ENCODE measurements around the gene MAGOHB. TPM values are rescaled to one million over a fixed set of nuclear protein-coding genes. Genes with fewer than 3 reads are reported as not detected.

MAGOHB gene
- total RNA-seq, 4 donors from 2014 or later, result 9.5 to 61.3 (median 16.9) TPM

DNA sequence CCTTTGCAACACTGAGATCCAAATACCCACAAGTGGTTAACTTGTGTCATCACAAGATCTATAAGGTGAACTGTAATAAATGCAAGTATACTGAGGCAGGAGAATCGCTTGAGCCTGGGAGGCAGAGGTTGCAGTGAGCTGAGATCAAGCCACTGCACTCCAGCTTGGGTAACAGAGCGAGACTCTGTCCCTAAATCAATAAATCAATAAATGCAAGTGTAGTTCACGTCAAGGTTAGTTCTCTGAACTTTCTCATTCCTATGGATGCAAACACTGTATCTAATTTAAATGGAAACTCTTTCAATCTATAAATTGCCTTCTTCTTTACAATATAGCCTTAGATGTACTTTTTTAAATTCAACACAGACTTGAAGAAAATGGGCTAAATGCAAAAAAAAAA is 3.2 kb downstream of the MAGOHB start:
- no peak overlapping the region for H3K4me3 ChIP-seq (ENCODE audit: low read depth, poor library complexity, severe bottlenecking)
- no peak for DNase-seq (ENCODE audit: low spot score in 2 of 2)
- intact Hi-C loops (cut with DNase I; ENCODE audit: low total_unique reads), result no loop called here
- TF ChIP-seq POLR2A (IDR thresholded peaks at IDR 0.05), result no peak
- TF ChIP-seq, protein P1, sequence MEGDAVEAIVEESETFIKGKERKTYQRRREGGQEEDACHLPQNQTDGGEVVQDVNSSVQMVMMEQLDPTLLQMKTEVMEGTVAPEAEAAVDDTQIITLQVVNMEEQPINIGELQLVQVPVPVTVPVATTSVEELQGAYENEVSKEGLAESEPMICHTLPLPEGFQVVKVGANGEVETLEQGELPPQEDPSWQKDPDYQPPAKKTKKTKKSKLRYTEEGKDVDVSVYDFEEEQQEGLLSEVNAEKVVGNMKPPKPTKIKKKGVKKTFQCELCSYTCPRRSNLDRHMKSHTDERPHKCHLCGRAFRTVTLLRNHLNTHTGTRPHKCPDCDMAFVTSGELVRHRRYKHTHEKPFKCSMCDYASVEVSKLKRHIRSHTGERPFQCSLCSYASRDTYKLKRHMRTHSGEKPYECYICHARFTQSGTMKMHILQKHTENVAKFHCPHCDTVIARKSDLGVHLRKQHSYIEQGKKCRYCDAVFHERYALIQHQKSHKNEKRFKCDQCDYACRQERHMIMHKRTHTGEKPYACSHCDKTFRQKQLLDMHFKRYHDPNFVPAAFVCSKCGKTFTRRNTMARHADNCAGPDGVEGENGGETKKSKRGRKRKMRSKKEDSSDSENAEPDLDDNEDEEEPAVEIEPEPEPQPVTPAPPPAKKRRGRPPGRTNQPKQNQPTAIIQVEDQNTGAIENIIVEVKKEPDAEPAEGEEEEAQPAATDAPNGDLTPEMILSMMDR (IDR thresholded peaks at IDR 0.05), result no peak
- 87% methylated on average over 3 of the region's 3 CpGs for WGBS, 2 donors

GRCh38 chr12:10607885-10608458 is 5.4 kb downstream of the MAGOHB start:
- WGBS, 2 donors, result 79 to 88% methylated on average over 3 of the region's 3 CpGs
- no peak for DNase-seq (ENCODE audit: low spot score in 2 of 2)
- no peak overlapping the region for H3K4me3 ChIP-seq (ENCODE audit: low read depth, poor library complexity, severe bottlenecking)
- intact Hi-C loops (cut with DNase I; ENCODE audit: low total_unique reads), result no loop called here
- TF ChIP-seq, protein P1 (IDR thresholded peaks at IDR 0.05), result no peak
- no peak for TF ChIP-seq POLR2A (IDR thresholded peaks at IDR 0.05)

GRCh38 chr12:10601860-10602259 is 11.5 kb downstream of the MAGOHB start:
- intact Hi-C loops (cut with DNase I; ENCODE audit: low total_unique reads), result no loop called here
- H3K4me3 ChIP-seq (ENCODE audit: low read depth, poor library complexity, severe bottlenecking), result no peak overlapping the region
- TF ChIP-seq POLR2A (IDR thresholded peaks at IDR 0.05), result no peak
- TF ChIP-seq, protein P1 (IDR thresholded peaks at IDR 0.05), result no peak
- DNase-seq (ENCODE audit: low spot score in 2 of 2), result no peak
- WGBS, 2 donors, result 68 to 82% methylated on average over 2 of the region's 2 CpGs

GRCh38 chr12:10600988-10601387 is 12.4 kb downstream of the MAGOHB start:
- intact Hi-C loops (cut with DNase I; ENCODE audit: low total_unique reads), result no loop called here
- H3K4me3 ChIP-seq (ENCODE audit: low read depth, poor library complexity, severe bottlenecking), result no peak overlapping the region
- DNase-seq (ENCODE audit: low spot score in 2 of 2), result no peak
- TF ChIP-seq POLR2A (IDR thresholded peaks at IDR 0.05), result no peak
- TF ChIP-seq, protein P1 (IDR thresholded peaks at IDR 0.05), result no peak
- 90 to 92% methylated on average over 6 of the region's 6 CpGs for WGBS, 2 donors

DNA sequence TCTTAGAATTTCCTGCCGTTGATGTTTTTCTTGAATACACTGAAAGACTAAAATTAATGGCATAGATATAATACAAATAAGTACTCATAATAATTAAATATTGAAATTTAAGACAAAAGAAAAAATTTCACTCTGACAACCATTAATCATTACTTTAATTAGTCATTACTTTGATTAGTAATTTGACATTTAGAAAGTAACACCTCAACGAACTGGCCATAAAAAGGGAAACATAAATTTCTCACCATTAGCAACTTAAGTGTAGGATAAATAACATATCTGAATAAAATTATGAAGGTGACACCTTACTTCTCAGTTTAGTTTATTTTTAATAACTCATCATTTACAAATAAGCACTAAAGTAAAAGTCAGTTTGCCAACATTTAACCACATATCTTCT is 17.5 kb downstream of the MAGOHB start:
- TF ChIP-seq, protein P1 (IDR thresholded peaks at IDR 0.05), result no peak
- no peak for TF ChIP-seq POLR2A (IDR thresholded peaks at IDR 0.05)
- no peak for DNase-seq (ENCODE audit: low spot score in 2 of 2)
- intact Hi-C loops (cut with DNase I; ENCODE audit: low total_unique reads), result no loop called here
- no peak overlapping the region for H3K4me3 ChIP-seq (ENCODE audit: low read depth, poor library complexity, severe bottlenecking)
- WGBS, 2 donors, result 70 to 71% methylated on average over 2 of the region's 2 CpGs

DNA sequence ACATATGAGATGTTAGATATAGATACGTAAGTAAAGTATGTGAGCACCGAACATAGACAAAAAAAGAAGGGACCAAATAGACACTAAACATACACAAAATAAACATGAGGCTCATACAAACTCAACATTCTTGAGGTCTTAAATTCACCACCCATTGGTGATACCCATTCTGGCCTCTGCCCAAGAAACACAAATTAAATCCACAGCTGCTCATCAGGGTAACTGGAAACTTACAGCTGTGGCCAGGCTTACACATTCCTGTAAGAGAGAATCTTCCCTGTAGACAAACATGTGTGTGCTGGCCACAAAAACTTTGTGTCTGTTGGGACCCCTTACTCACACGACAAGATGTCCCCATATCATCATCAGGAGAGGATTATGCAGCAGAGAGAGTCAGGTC is 22.4 kb downstream of the MAGOHB start:
- TF ChIP-seq POLR2A (IDR thresholded peaks at IDR 0.05), result no peak
- TF ChIP-seq, protein P1 (IDR thresholded peaks at IDR 0.05), result no peak
- no peak for DNase-seq (ENCODE audit: low spot score in 2 of 2)
- 90 to 91% methylated on average over 3 of the region's 3 CpGs for WGBS, 2 donors
- H3K4me3 ChIP-seq (ENCODE audit: low read depth, poor library complexity, severe bottlenecking), result no peak overlapping the region
- intact Hi-C loops (cut with DNase I; ENCODE audit: low total_unique reads), result no loop called here
